A549 (cell line): ENCODE measurements around the gene BCAP31. TPM values are rescaled to one million over a fixed set of nuclear protein-coding genes. Genes with fewer than 3 reads are reported as not detected.
A peak's percentile ranks its signal among the peaks of the same experiment; 100 is the strongest.

ENCODE experiments used
- ATAC-seq, 2 experiments: fragments of 200-7000 bp in 1 of 2; fragments of >200 bp in 1 of 2; cut with Nextera tagmentation in 1 of 2; cut with Tn5 transposase in 1 of 2; 3 replicates each; pipeline versions ENCODE4 v1.8.0 to v1.9.1; 2018 to 2020; ENCODE audit warnings: mild to moderate bottlenecking in 1 of 2, moderate library complexity in 1 of 2
- CTCF ChIA-PET: fragments of 300-600 bp; sonication (Branson Sonifier 250); formaldehyde crosslinking; extraction: SDS; loops from one replicate; lab custom pipeline; 2021; ENCODE audit warnings: antibody characterized with exemption, inconsistent platforms; lab: Yijun Ruan, JAX
- POLR2A ChIA-PET: fragments of 350-600 bp; formaldehyde crosslinking; extraction: SDS; loops from one replicate; lab custom pipeline; 2021; ENCODE audit warnings: antibody characterized with exemption, inconsistent platforms; lab: Yijun Ruan, JAX
- DNase-seq, 2 experiments: peaks; one replicate each; pipeline versions ENCODE4 v3.0.0 to v3.0.0-alpha.2; 2011 to 2016; ENCODE audit warnings: low read depth in 1 of 2, low spot score in 1 of 2
- FAIRE-seq: peaks from 2 replicates; lab custom pipeline; 2011; peaks lifted over from hg19 to GRCh38; lab: Jason Lieb, UNC
- H3K27ac ChIP-seq, 2 experiments: fragments of >200 bp; sonication (Bioruptor Twin); formaldehyde crosslinking; 3 replicates each; pipeline ENCODE4 v1.5.1; 2016 to 2017
- H3K4me1 ChIP-seq: fragments of >200 bp; sonication (Bioruptor Twin); formaldehyde crosslinking; 3 replicates; pipeline ENCODE4 v1.6.1; 2016
- H3K4me2 ChIP-seq: fragments of >200 bp; sonication (Bioruptor Twin); formaldehyde crosslinking; 3 replicates; pipeline ENCODE4 v1.6.1; 2016
- H3K4me3 ChIP-seq: fragments of >200 bp; sonication (Bioruptor Twin); formaldehyde crosslinking; 3 replicates; pipeline ENCODE4 v1.5.1; 2016
- H3K9me3 ChIP-seq: fragments of >200 bp; sonication (Bioruptor Twin); formaldehyde crosslinking; 3 replicates; pipeline ENCODE4 v1.6.1; 2016
- CBX2 ChIP-seq: fragments of 200-600 bp; sonication (generic); IDR thresholded peaks from 2 replicates; pipeline ENCODE4 v1.6.1; 2016; ENCODE audit warnings: low read depth, mild to moderate bottlenecking, borderline replicate concordance
- CEBPB ChIP-seq, 2 experiments: fragments of >200 bp in 1 of 2; sonication (Bioruptor Twin) in 1 of 2; formaldehyde crosslinking in 1 of 2; IDR thresholded peaks; 2 replicates each; pipeline ENCODE4 v1.6.1; 2012 to 2016
- CHD2 ChIP-seq: fragments of 150-350 bp; IDR thresholded peaks from 2 replicates; pipeline ENCODE4 v1.6.1; 2014; ENCODE audit warnings: low read length; ENCODE audit not compliant: partially characterized antibody
- EP300 ChIP-seq, 2 experiments: fragments of >200 bp; sonication (Bioruptor Twin); formaldehyde crosslinking; IDR thresholded peaks; 2 replicates in 1 of 2; 3 replicates in 1 of 2; pipeline ENCODE4 v1.6.1; 2016 to 2017
- ESRRA ChIP-seq: fragments of 150-350 bp; IDR thresholded peaks from 2 replicates; pipeline ENCODE4 v1.6.1; 2014; ENCODE audit warnings: mild to moderate bottlenecking, low read length, borderline replicate concordance
- FOSB ChIP-seq: fragments of 250-450 bp; sonication (Bioruptor Pico); IDR thresholded peaks from 2 replicates; pipeline ENCODE4 v1.5.0; 2020; ENCODE audit warnings: mild to moderate bottlenecking, moderate library complexity
- FOSL2 ChIP-seq, 2 experiments: fragments of 450-650 bp in 1 of 2; fragments of >200 bp in 1 of 2; sonication (Bioruptor Twin) in 1 of 2; formaldehyde crosslinking; IDR thresholded peaks; 2 replicates each; pipeline versions ENCODE4 v1.5.0 to v1.6.1; 2016 to 2020; ENCODE audit warnings: mild to moderate bottlenecking in 1 of 2, moderate library complexity in 1 of 2
- GATA3 ChIP-seq: IDR thresholded peaks from 2 replicates; pipeline ENCODE4 v1.6.1; 2012; ENCODE audit warnings: borderline replicate concordance
- JUNB ChIP-seq: fragments of >200 bp; sonication (Bioruptor Twin); formaldehyde crosslinking; IDR thresholded peaks from 2 replicates; pipeline ENCODE4 v1.6.1; 2016
- KDM5A ChIP-seq: fragments of 200-600 bp; sonication (generic); IDR thresholded peaks from 2 replicates; pipeline ENCODE4 v1.6.1; 2016; ENCODE audit warnings: antibody characterized with exemption, mild to moderate bottlenecking
- NR3C1 ChIP-seq: fragments of >200 bp; sonication (Bioruptor Twin); formaldehyde crosslinking; IDR thresholded peaks from 3 replicates; pipeline ENCODE4 v1.6.1; 2017
- POLR2A ChIP-seq: IDR thresholded peaks from 2 replicates; pipeline ENCODE4 v1.6.1; 2012; ENCODE audit warnings: mild to moderate bottlenecking, low read length
- RAD21 ChIP-seq, 2 experiments: fragments of >200 bp in 1 of 2; sonication (Bioruptor Twin) in 1 of 2; formaldehyde crosslinking in 1 of 2; IDR thresholded peaks in 1 of 2; conservative IDR thresholded peaks in 1 of 2; 2 replicates in 1 of 2; 3 replicates in 1 of 2; pipeline ENCODE4 v1.6.1; 2012 to 2018; ENCODE audit warnings: inconsistent platforms in 1 of 2
- SMC3 ChIP-seq: fragments of >200 bp; sonication (Bioruptor Twin); formaldehyde crosslinking; IDR thresholded peaks from 3 replicates; pipeline ENCODE4 v1.6.1; 2018; ENCODE audit warnings: inconsistent platforms
- TP53 ChIP-seq: fragments of 250-450 bp; sonication (Bioruptor Pico); IDR thresholded peaks from 2 replicates; pipeline ENCODE4 v1.5.0; 2021; ENCODE audit warnings: mild to moderate bottlenecking, moderate library complexity
- WGBS: methylation state at CpG from one replicate; pipeline ENCODE4 v1.1.6; 2017; ENCODE audit errors: missing lambda C conversion rate; 5-methylcytosine and 5-hydroxymethylcytosine counted together
- polyA plus RNA-seq, 4 experiments: library from polyadenylated mRNA; depleted of rRNA in 3 of 4; stranded (reverse); fragments of >200 nt; fragmentation: RNase III in 1 of 4; extraction: RNeasy Plus Mini Kit Qiagen cat#74134 plus additional on column Dnase treatment in 1 of 4; gene quantifications; 2 replicates in 3 of 4; 3 replicates in 1 of 4; pipeline ENCODE4 v1.2.3, GENCODE V29; 2011 to 2017
- TF ChIP-seq, protein P1 (sequence below): fragments of 250-450 bp; sonication (Bioruptor Pico); IDR thresholded peaks from 2 replicates; pipeline ENCODE4 v1.5.0; 2021; ENCODE audit warnings: mild to moderate bottlenecking, moderate library complexity, borderline replicate concordance
- TF ChIP-seq, protein P2 (sequence below): fragments of >200 bp; sonication (Bioruptor Twin); formaldehyde crosslinking; IDR thresholded peaks from 3 replicates; pipeline ENCODE4 v1.5.1; 2016
- TF ChIP-seq, protein P3 (sequence below): fragments of 200-600 bp; sonication (generic); IDR thresholded peaks from 2 replicates; pipeline ENCODE4 v1.6.1; 2016; ENCODE audit warnings: antibody characterized with exemption, mild to moderate bottlenecking, moderate library complexity
- TF ChIP-seq, protein P4 (sequence below): IDR thresholded peaks from 2 replicates; pipeline ENCODE4 v1.6.1; 2012
- TF ChIP-seq, protein P5 (sequence below): fragments of 450-650 bp; IDR thresholded peaks from 2 replicates; pipeline ENCODE4 v1.6.1; 2014; ENCODE audit warnings: antibody characterized with exemption
- TF ChIP-seq, protein P6 (sequence below): IDR thresholded peaks from 2 replicates; pipeline ENCODE4 v1.6.1; 2012

BCAP31 gene
- polyA plus RNA-seq, 2 of the 4 experiments (the other 2 are of a cell fraction): 217 to 349 TPM

DNA sequence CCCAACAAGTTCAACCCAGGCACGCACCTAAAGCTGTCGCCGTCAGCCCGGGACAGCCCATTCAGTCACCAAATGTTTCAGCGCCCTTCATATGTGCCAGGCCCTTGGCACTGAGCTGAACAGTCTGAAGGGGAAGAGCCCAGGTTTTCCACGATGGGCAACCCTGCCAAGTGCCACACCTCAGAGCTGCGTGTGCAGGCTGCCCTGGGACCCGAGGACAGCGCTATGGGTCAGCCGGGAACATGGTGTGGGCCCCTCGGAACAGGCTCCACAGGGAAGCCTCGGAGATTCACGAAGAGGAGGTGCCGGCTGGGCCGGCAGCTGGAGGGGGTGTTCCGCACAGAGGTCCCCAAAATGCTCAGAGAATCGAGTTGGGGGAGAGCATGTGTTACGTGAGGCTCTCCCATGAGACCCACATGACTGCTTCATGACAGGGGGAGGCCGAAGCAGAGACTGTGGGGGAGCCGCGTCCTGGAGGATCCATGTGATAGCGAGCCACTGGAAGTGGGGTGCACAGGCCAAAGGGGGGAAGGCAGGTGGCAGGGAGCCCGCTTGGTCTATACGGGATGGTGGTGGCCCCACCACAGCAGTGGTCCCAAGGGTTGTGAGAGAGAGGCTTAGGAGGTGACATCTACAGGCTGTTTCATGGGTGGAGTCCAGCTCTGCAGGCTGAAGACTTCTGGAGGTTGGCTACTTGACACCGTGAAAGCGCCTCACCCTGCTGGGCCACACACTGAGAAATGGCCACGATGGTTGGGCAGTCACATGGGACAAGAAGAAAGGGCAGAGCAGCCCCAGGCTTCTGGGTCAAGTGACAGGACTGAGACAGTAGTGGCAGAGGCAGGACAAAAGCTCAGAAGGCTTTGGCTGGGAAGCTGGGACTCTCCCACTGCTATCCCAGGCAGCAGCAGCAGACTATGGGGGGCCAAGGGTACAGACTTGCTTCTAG, 14.2 kb downstream of the BCAP31 start (continued):
- TF ChIP-seq, protein P1, sequence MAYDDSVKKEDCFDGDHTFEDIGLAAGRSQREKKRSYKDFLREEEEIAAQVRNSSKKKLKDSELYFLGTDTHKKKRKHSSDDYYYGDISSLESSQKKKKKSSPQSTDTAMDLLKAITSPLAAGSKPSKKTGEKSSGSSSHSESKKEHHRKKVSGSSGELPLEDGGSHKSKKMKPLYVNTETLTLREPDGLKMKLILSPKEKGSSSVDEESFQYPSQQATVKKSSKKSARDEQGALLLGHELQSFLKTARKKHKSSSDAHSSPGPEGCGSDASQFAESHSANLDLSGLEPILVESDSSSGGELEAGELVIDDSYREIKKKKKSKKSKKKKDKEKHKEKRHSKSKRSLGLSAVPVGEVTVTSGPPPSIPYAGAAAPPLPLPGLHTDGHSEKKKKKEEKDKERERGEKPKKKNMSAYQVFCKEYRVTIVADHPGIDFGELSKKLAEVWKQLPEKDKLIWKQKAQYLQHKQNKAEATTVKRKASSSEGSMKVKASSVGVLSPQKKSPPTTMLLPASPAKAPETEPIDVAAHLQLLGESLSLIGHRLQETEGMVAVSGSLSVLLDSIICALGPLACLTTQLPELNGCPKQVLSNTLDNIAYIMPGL (CRISPR knock-in tag): no peak

DNA sequence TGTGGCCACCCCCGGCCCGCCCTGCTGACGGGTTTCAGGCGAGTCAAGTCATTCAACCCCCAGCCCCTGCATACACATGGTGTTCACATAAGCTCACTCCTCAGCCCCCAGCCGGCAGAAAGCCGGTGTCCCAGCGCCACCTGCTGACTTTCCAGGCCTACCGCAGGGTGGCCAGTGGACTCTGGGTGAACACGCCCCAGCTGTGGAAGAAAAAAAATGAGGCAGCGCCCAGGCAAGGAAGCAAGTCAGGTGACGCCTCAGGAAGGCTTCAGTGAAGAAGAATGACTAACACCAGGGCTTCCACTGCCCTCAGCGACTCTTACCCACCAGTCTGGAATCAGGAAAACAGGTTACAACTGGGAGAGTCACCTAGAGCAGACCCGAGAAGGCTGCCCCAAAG, 15.8 kb downstream of the BCAP31 start:
- CTCF ChIA-PET: interaction anchor here (0.7 to 4.7 kb wide), 28 partner anchors 10 to 767 kb away, joined by 3 to 27 read pairs (median 4); partner anchors contain the start of gene SLC6A8
- peak; percentile 73 to 81 for DNase-seq
- Histone ChIP-seq H3K4me1 (peaks cover 11% of the 10 kb centered on the region; the same call in 2 of the 3 replicates), H3K4me2 (no peak overlapping the region), H3K9me3 (no peaks in the 10 kb centered on the region), H3K4me3 (no peak overlapping the region), H3K27ac (peak overlapping the region in 1 of 2 experiments; percentile 35; a peak in 2 of 6 replicates)
- 21% methylated on average over 12 of the region's 13 CpGs for WGBS
- TF ChIP-seq, protein P2, sequence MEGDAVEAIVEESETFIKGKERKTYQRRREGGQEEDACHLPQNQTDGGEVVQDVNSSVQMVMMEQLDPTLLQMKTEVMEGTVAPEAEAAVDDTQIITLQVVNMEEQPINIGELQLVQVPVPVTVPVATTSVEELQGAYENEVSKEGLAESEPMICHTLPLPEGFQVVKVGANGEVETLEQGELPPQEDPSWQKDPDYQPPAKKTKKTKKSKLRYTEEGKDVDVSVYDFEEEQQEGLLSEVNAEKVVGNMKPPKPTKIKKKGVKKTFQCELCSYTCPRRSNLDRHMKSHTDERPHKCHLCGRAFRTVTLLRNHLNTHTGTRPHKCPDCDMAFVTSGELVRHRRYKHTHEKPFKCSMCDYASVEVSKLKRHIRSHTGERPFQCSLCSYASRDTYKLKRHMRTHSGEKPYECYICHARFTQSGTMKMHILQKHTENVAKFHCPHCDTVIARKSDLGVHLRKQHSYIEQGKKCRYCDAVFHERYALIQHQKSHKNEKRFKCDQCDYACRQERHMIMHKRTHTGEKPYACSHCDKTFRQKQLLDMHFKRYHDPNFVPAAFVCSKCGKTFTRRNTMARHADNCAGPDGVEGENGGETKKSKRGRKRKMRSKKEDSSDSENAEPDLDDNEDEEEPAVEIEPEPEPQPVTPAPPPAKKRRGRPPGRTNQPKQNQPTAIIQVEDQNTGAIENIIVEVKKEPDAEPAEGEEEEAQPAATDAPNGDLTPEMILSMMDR: peak; percentile 63
- TF ChIP-seq, protein P3, sequence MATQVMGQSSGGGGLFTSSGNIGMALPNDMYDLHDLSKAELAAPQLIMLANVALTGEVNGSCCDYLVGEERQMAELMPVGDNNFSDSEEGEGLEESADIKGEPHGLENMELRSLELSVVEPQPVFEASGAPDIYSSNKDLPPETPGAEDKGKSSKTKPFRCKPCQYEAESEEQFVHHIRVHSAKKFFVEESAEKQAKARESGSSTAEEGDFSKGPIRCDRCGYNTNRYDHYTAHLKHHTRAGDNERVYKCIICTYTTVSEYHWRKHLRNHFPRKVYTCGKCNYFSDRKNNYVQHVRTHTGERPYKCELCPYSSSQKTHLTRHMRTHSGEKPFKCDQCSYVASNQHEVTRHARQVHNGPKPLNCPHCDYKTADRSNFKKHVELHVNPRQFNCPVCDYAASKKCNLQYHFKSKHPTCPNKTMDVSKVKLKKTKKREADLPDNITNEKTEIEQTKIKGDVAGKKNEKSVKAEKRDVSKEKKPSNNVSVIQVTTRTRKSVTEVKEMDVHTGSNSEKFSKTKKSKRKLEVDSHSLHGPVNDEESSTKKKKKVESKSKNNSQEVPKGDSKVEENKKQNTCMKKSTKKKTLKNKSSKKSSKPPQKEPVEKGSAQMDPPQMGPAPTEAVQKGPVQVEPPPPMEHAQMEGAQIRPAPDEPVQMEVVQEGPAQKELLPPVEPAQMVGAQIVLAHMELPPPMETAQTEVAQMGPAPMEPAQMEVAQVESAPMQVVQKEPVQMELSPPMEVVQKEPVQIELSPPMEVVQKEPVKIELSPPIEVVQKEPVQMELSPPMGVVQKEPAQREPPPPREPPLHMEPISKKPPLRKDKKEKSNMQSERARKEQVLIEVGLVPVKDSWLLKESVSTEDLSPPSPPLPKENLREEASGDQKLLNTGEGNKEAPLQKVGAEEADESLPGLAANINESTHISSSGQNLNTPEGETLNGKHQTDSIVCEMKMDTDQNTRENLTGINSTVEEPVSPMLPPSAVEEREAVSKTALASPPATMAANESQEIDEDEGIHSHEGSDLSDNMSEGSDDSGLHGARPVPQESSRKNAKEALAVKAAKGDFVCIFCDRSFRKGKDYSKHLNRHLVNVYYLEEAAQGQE: no peak
- peak; percentile 48 for TF ChIP-seq SMC3
- TF ChIP-seq, protein P4, sequence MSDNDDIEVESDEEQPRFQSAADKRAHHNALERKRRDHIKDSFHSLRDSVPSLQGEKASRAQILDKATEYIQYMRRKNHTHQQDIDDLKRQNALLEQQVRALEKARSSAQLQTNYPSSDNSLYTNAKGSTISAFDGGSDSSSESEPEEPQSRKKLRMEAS: 0 out of 2 replicates have a peak, but pooled peaks have one; percentile 25
- TF ChIP-seq, protein P5, sequence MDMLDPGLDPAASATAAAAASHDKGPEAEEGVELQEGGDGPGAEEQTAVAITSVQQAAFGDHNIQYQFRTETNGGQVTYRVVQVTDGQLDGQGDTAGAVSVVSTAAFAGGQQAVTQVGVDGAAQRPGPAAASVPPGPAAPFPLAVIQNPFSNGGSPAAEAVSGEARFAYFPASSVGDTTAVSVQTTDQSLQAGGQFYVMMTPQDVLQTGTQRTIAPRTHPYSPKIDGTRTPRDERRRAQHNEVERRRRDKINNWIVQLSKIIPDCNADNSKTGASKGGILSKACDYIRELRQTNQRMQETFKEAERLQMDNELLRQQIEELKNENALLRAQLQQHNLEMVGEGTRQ: peak; percentile 66; the same call in 1 of the 2 replicates
- TF ChIP-seq FOSB (CRISPR knock-in tag): no peak
- peak; percentile 55 to 64 for TF ChIP-seq RAD21 (conservative IDR thresholded peaks at IDR 0.05 in 1 of 2, IDR thresholded peaks at IDR 0.05 in 1 of 2)
- no peak for TF ChIP-seq JUNB
- peak; percentile 90 to 93 for ATAC-seq
- FAIRE-seq: no peak
- POLR2A ChIA-PET: no interaction called here

DNA sequence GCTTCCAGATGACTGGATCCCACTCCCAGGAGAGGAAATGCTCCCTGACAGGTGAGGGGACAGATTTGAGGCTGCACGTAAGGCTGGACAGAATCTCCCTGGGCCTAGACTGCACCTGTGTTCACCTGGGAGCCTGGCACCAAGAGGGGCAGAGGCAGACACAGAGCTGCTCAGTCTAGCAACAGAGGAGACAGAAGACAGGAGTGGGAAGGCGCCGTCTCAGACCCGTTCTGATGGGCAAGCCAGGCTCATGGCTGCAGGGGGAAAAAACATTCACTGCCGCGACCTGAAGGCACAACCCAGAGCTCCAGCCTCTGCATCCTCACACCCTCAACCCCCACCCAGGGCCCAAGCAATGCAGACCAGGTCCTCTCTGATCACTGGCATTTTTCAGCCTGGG, 16.8 kb downstream of the BCAP31 start:
- Histone ChIP-seq H3K9me3 (no peaks in the 10 kb centered on the region), H3K27ac (no peak overlapping the region), H3K4me3 (no peak overlapping the region), H3K4me2 (no peak overlapping the region), H3K4me1 (peaks cover 11% of the 10 kb centered on the region; the same call in 2 of the 3 replicates)
- CTCF ChIA-PET: interaction anchor here (1.1 to 4.7 kb wide), 16 partner anchors 9 to 766 kb away, joined by 3 to 27 read pairs (median 6); partner anchors contain the start of gene SLC6A8
- ATAC-seq: no peak
- POLR2A ChIA-PET: no interaction called here
- WGBS: 95% methylated on average over 4 of the region's 6 CpGs
- DNase-seq: no peak
- TF ChIP-seq, protein P6, sequence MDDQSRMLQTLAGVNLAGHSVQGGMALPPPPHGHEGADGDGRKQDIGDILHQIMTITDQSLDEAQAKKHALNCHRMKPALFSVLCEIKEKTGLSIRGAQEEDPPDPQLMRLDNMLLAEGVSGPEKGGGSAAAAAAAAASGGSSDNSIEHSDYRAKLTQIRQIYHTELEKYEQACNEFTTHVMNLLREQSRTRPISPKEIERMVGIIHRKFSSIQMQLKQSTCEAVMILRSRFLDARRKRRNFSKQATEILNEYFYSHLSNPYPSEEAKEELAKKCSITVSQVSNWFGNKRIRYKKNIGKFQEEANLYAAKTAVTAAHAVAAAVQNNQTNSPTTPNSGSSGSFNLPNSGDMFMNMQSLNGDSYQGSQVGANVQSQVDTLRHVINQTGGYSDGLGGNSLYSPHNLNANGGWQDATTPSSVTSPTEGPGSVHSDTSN: no peak
- TF ChIP-seq TP53 (CRISPR knock-in tag): no peak
- TF ChIP-seq FOSL2 (IDR thresholded peaks at IDR 0.05): no peak
- TF ChIP-seq FOSL2 (CRISPR knock-in tag; IDR thresholded peaks at IDR 0.05): no peak
- TF ChIP-seq NR3C1: no peak
- no peak for TF ChIP-seq RAD21 (conservative IDR thresholded peaks at IDR 0.05 in 1 of 2, IDR thresholded peaks at IDR 0.05 in 1 of 2)
- TF ChIP-seq CHD2: no peak
- TF ChIP-seq CEBPB (IDR thresholded peaks at IDR 0.05): no peak
- no peak for TF ChIP-seq EP300 (IDR thresholded peaks at IDR 0.05)
- TF ChIP-seq ESRRA: no peak
- TF ChIP-seq CBX2: no peak
- no peak for TF ChIP-seq POLR2A
- no peak for TF ChIP-seq GATA3
- TF ChIP-seq KDM5A: no peak
- FAIRE-seq: no peak
